ENCODE data around the gene SLC16A2.
"Not testable (repeated sequence)": the region's sequence is repeated elsewhere in the genome, so short reads cannot be mapped to it uniquely, and the experiment has no call there.

SLC16A2 gene

GRCh38 chrX:74510401-74510800 is 89.1 kb downstream of the SLC16A2 start:
- Histone ChIP-seq H3K4me3 (ENCODE audit: low read depth in 1 of 2, low read length in 2 of 2) (no peak overlapping the region), H3K36me3 (ENCODE audit: insufficient read depth, low read length) (no peaks in the 10 kb centered on the region), H3K27me3 (ENCODE audit: control insufficient read depth in 1 of 2, insufficient read depth in 2 of 2, low read length in 2 of 2) (no peaks in the 10 kb centered on the region), H3K9me3 (ENCODE audit: low read length) (no peaks in the 10 kb centered on the region), H3K4me1 (ENCODE audit: insufficient read depth, low read length) (no peaks in the 10 kb centered on the region), H3K9ac (ENCODE audit: low read length) (no peak overlapping the region), H3K27ac (ENCODE audit: low read depth, low read length) (no peak overlapping the region)

- Histone ChIP-seq H3K27ac (ENCODE audit: low read depth, low read length) (no peak overlapping the region), H3K36me3 (ENCODE audit: insufficient read depth, low read length) (no peaks in the 10 kb centered on the region), H3K9ac (ENCODE audit: low read length) (no peak overlapping the region), H3K27me3 (ENCODE audit: control insufficient read depth in 1 of 2, insufficient read depth in 2 of 2, low read length in 2 of 2) (no peaks in the 10 kb centered on the region), H3K4me1 (ENCODE audit: insufficient read depth, low read length) (no peaks in the 10 kb centered on the region), H3K9me3 (ENCODE audit: low read length) (no peaks in the 10 kb centered on the region), H3K4me3 (ENCODE audit: low read depth in 1 of 2, low read length in 2 of 2) (no peak overlapping the region)
These were observed 90.4 kb downstream of the SLC16A2 start for GRCh38 chrX:74511704-74512103.

- no peaks in the 10 kb centered on the region for H3K9me3 ChIP-seq (ENCODE audit: low read length)
- H3K27ac ChIP-seq (ENCODE audit: low read depth, low read length): no peak overlapping the region
- H3K36me3 ChIP-seq (ENCODE audit: insufficient read depth, low read length): no peaks in the 10 kb centered on the region
- H3K4me3 ChIP-seq (ENCODE audit: low read depth in 1 of 2, low read length in 2 of 2): no peak overlapping the region
- no peaks in the 10 kb centered on the region for H3K27me3 ChIP-seq (ENCODE audit: control insufficient read depth in 1 of 2, insufficient read depth in 2 of 2, low read length in 2 of 2)
- H3K4me1 ChIP-seq (ENCODE audit: insufficient read depth, low read length): no peaks in the 10 kb centered on the region
- no peak overlapping the region for H3K9ac ChIP-seq (ENCODE audit: low read length)
These were observed 93.1 kb downstream of the SLC16A2 start for GRCh38 chrX:74514384-74514783.

DNA sequence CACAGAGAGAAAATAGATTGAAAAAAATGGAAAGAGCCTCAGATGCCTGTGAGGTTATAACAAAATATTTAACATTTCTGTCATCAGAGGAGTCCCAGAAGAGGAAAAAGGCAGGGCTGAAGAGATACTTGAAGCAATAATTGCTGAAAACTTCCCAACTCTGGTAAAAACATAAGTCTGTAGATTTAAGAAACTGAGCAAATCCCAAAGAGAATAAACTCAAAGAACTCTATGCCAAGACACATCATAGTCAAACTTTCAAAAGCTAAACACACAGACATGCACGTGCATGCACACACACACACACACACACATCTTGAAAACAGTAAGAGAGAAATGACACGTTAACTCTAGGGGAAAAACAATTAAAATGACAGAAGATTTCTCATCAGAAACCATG is 94.1 kb downstream of the SLC16A2 start:
- no peaks in the 10 kb centered on the region for H3K36me3 ChIP-seq (ENCODE audit: insufficient read depth, low read length)
- H3K9me3 ChIP-seq (ENCODE audit: low read length): no peaks in the 10 kb centered on the region
- no peak overlapping the region for H3K27ac ChIP-seq (ENCODE audit: low read depth, low read length)
- H3K27me3 ChIP-seq (ENCODE audit: control insufficient read depth in 1 of 2, insufficient read depth in 2 of 2, low read length in 2 of 2): no peaks in the 10 kb centered on the region
- no peak overlapping the region for H3K9ac ChIP-seq (ENCODE audit: low read length)
- no peak overlapping the region for H3K4me3 ChIP-seq (ENCODE audit: low read depth in 1 of 2, low read length in 2 of 2)
- H3K4me1 ChIP-seq (ENCODE audit: insufficient read depth, low read length): no peaks in the 10 kb centered on the region

DNA sequence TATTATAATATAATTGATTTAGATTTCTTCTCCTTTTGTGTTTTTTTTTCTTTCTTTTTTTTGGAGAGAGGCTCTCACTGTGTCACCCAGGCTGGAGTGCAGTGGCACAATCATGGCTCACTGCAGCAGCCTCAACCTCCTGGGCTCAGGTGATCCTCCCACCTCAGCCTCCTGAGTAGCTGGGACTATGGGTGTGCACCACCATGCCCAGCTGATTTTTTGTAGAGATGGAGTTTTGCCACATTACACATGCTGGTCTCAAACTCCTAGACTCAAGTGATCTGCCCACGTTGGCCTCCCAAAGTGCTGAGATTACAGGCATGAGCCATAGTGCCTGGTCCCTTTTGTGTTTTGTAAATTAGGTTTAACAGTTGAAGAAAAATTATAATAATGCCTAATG is 94.7 kb downstream of the SLC16A2 start:
- not testable (repeated sequence) for H3K4me3 ChIP-seq (ENCODE audit: low read depth in 1 of 2, low read length in 2 of 2); H3K27me3 ChIP-seq (ENCODE audit: control insufficient read depth in 1 of 2, insufficient read depth in 2 of 2, low read length in 2 of 2); H3K36me3 ChIP-seq (ENCODE audit: insufficient read depth, low read length); H3K9me3 ChIP-seq (ENCODE audit: low read length); H3K27ac ChIP-seq (ENCODE audit: low read depth, low read length); H3K4me1 ChIP-seq (ENCODE audit: insufficient read depth, low read length); H3K9ac ChIP-seq (ENCODE audit: low read length)

DNA sequence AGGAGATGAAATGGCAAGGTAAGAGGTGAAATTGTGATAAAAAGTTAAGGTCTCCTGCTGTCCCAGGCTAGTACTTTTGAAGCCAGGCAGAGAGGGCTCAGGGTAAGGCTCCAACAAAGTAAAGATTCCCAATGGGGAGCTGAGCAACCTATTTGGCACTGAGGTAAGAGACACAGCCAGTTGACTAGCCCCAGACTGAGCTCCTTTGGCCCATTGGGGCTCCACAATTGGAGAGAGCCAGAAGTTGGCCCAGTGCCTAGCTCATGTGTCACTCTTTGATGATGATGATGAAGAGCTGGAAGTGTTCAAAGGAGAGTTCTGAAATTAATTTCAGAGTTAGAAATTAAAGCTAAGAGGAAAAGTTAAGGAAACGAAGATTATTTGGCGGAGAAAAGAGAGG is 98.6 kb downstream of the SLC16A2 start:
- Histone ChIP-seq H3K4me1 (ENCODE audit: insufficient read depth, low read length) (peaks cover 6% of the 10 kb centered on the region), H3K9ac (ENCODE audit: low read length) (no peak overlapping the region), H3K36me3 (ENCODE audit: insufficient read depth, low read length) (no peaks in the 10 kb centered on the region), H3K27ac (ENCODE audit: low read depth, low read length) (no peak overlapping the region), H3K27me3 (ENCODE audit: control insufficient read depth in 1 of 2, insufficient read depth in 2 of 2, low read length in 2 of 2) (no peaks in the 10 kb centered on the region), H3K9me3 (ENCODE audit: low read length) (no peaks in the 10 kb centered on the region), H3K4me3 (ENCODE audit: low read depth in 1 of 2, low read length in 2 of 2) (no peak overlapping the region)

GRCh38 chrX:74520291-74520690 is 99.0 kb downstream of the SLC16A2 start:
- no peak overlapping the region for H3K27ac ChIP-seq (ENCODE audit: low read depth, low read length)
- H3K9me3 ChIP-seq (ENCODE audit: low read length): no peaks in the 10 kb centered on the region
- no peak overlapping the region for H3K4me3 ChIP-seq (ENCODE audit: low read depth in 1 of 2, low read length in 2 of 2)
- H3K4me1 ChIP-seq (ENCODE audit: insufficient read depth, low read length): peaks cover 6% of the 10 kb centered on the region
- no peak overlapping the region for H3K9ac ChIP-seq (ENCODE audit: low read length)
- H3K36me3 ChIP-seq (ENCODE audit: insufficient read depth, low read length): no peaks in the 10 kb centered on the region
- H3K27me3 ChIP-seq (ENCODE audit: control insufficient read depth in 1 of 2, insufficient read depth in 2 of 2, low read length in 2 of 2): no peaks in the 10 kb centered on the region

DNA sequence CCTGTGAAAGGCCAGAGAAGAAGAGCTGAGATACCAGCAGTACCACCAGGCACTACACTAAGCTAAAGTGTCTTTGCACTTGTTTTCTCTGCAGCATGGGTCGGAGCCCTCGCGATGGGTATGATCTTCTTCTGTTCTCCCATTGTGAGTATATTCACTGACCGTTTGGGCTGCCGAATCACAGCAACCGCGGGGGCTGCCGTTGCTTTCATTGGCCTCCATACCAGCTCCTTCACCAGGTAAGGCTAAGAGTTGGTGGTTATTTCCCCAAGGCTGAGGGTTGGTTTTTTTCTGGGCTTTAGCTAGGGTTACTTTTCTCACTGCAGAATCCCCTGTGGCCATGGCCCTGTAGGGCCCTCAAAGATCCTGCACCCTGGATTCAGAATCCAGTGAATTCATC is 99.6 kb downstream of the SLC16A2 start:
- Histone ChIP-seq H3K9me3 (ENCODE audit: low read length) (no peaks in the 10 kb centered on the region), H3K4me1 (ENCODE audit: insufficient read depth, low read length) (peaks cover 6% of the 10 kb centered on the region), H3K27ac (ENCODE audit: low read depth, low read length) (no peak overlapping the region), H3K36me3 (ENCODE audit: insufficient read depth, low read length) (no peaks in the 10 kb centered on the region), H3K9ac (ENCODE audit: low read length) (no peak overlapping the region), H3K27me3 (ENCODE audit: control insufficient read depth in 1 of 2, insufficient read depth in 2 of 2, low read length in 2 of 2) (no peaks in the 10 kb centered on the region), H3K4me3 (ENCODE audit: low read depth in 1 of 2, low read length in 2 of 2) (no peak overlapping the region)

- H3K9me3 ChIP-seq (ENCODE audit: low read length): no peaks in the 10 kb centered on the region
- H3K36me3 ChIP-seq (ENCODE audit: insufficient read depth, low read length): no peaks in the 10 kb centered on the region
- H3K27ac ChIP-seq (ENCODE audit: low read depth, low read length): peak overlapping the region; percentile 37
- no peak overlapping the region for H3K9ac ChIP-seq (ENCODE audit: low read length)
- no peak overlapping the region for H3K4me3 ChIP-seq (ENCODE audit: low read depth in 1 of 2, low read length in 2 of 2)
- H3K4me1 ChIP-seq (ENCODE audit: insufficient read depth, low read length): peaks cover 6% of the 10 kb centered on the region
- no peaks in the 10 kb centered on the region for H3K27me3 ChIP-seq (ENCODE audit: control insufficient read depth in 1 of 2, insufficient read depth in 2 of 2, low read length in 2 of 2)
These were observed 100.9 kb downstream of the SLC16A2 start for GRCh38 chrX:74521961-74522751.

DNA sequence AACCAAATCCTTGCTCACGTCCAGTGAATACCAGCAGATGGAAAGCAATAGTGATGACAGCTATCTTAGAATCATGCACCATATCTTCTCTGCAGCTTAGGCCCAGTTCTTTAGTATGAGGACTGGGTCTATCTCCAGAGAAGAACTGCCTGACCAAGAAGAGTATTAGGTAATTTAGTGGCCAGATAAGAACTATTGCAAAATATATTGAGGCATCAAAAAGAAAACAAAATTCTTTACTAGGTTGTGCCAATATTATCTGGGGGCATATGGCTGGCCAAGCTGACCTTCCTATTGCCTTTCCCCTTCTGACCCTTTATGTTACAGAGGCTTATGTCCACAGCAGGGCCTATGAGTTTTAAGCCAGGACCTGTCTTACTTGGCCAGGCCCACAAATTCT is 101.9 kb downstream of the SLC16A2 start:
- Histone ChIP-seq H3K9ac (ENCODE audit: low read length) (no peak overlapping the region), H3K4me3 (ENCODE audit: low read depth in 1 of 2, low read length in 2 of 2) (no peak overlapping the region), H3K27me3 (ENCODE audit: control insufficient read depth in 1 of 2, insufficient read depth in 2 of 2, low read length in 2 of 2) (no peaks in the 10 kb centered on the region), H3K9me3 (ENCODE audit: low read length) (no peaks in the 10 kb centered on the region), H3K36me3 (ENCODE audit: insufficient read depth, low read length) (no peaks in the 10 kb centered on the region), H3K4me1 (ENCODE audit: insufficient read depth, low read length) (peaks cover 6% of the 10 kb centered on the region), H3K27ac (ENCODE audit: low read depth, low read length) (no peak overlapping the region)

DNA sequence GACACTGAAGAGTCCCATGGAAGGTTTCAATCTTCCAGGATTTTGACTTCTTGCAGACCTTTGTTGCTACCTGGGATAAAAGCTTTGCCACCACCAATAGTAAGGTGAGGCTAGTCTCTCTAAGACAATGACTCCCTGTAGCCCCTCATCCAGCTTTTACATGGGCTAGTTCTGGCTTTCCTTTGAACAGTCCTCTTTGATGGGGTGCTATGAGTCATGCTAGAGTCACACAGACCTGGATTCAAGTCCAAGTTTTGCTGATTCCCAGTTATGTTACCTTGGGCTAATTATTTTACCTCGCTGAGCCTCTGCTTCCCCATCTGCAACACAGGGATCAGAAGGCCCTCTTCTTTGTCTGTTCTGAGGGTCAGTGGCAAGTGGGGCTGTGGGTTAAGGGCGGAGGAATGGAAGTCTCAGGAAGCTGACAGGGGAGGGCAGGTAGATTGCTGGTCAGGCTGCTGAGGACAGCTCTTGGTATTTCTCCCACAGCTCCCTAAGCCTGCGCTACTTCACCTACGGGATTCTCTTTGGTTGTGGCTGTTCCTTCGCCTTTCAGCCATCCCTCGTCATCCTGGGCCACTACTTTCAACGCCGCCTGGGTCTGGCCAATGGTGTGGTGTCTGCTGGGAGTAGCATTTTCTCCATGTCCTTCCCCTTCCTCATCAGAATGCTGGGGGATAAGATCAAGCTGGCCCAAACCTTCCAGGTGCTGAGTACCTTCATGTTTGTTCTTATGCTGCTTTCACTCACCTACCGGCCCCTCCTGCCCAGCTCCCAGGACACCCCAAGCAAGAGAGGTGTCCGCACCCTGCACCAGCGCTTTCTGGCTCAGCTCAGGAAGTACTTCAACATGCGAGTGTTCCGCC is 102.8 kb downstream of the SLC16A2 start:
- Histone ChIP-seq H3K27ac (ENCODE audit: low read depth, low read length) (no peak overlapping the region), H3K27me3 (ENCODE audit: control insufficient read depth in 1 of 2, insufficient read depth in 2 of 2, low read length in 2 of 2) (no peaks in the 10 kb centered on the region)

More for the DNA sequence above, 102.8 kb downstream of the SLC16A2 start:
- Histone ChIP-seq H3K4me1 (ENCODE audit: insufficient read depth, low read length) (peaks cover 6% of the 10 kb centered on the region), H3K4me3 (ENCODE audit: low read depth in 1 of 2, low read length in 2 of 2) (no peak overlapping the region), H3K36me3 (ENCODE audit: insufficient read depth, low read length) (no peaks in the 10 kb centered on the region), H3K9me3 (ENCODE audit: low read length) (no peaks in the 10 kb centered on the region), H3K9ac (ENCODE audit: low read length) (no peak overlapping the region)
